B cell (primary cell): ENCODE measurements around the gene SFXN5. TPM values are rescaled to one million over a fixed set of nuclear protein-coding genes. Genes with fewer than 3 reads are reported as not detected.

ENCODE experiments used
- ATAC-seq: fragments of 200-7000 bp; cut with Tn5 transposase; one replicate; pipeline ENCODE4 v1.10.0; 2021; ENCODE audit warnings: low read depth, mild to moderate bottlenecking, moderate number of reproducible peaks, moderate library complexity
- CTCF ChIA-PET: fragments of 350-600 bp; sonication (Branson Sonifier 250); formaldehyde crosslinking; loops from one replicate; lab custom pipeline; 2021; ENCODE audit warnings: antibody characterized with exemption, inconsistent platforms; lab: Charles Lee
- POLR2A ChIA-PET: fragments of 350-600 bp; sonication (Branson Sonifier 250); formaldehyde crosslinking; loops from one replicate; lab custom pipeline; 2021; ENCODE audit warnings: antibody characterized with exemption; lab: Charles Lee
- DNase-seq: peaks from one replicate; pipeline ENCODE4 v3.0.0; 2013
- H2AFZ ChIP-seq: 2 replicates; pipeline ENCODE4 v1.6.1; 2012; ENCODE audit warnings: mild to moderate bottlenecking, low read depth, low read length; ENCODE audit not compliant: insufficient read depth, poor library complexity, severe bottlenecking
- H3K27ac ChIP-seq, 2 donors: 1 replicate in 1 of 2; 2 replicates in 1 of 2; pipeline ENCODE4 v1.5.1; 2012 to 2013; ENCODE audit warnings: low read length in 2 of 2, mild to moderate bottlenecking in 2 of 2, moderate library complexity in 1 of 2
- H3K27me3 ChIP-seq, 4 experiments: fragments of 200-600 bp in 1 of 4; sonication (generic) in 1 of 4; replicated peaks in 1 of 4; 1 replicate in 2 of 4; 2 replicates in 2 of 4; pipeline versions ENCODE4 v1.6.1 to v1.7.0; 2013 to 2016; ENCODE audit warnings: low read length in 3 of 4, mild to moderate bottlenecking in 2 of 4, mixed read lengths in 1 of 4, moderate library complexity in 1 of 4; ENCODE audit not compliant: insufficient read depth in 4 of 4, control insufficient read depth in 3 of 4; ENCODE audit errors: control extremely low read depth in 1 of 4
- H3K36me3 ChIP-seq, 2 experiments: replicated peaks in 1 of 2; 1 replicate in 1 of 2; 2 replicates in 1 of 2; pipeline versions ENCODE4 v1.6.1 to v1.7.1; 2013; ENCODE audit warnings: low read length in 1 of 2; ENCODE audit not compliant: insufficient read depth in 2 of 2, control insufficient read depth in 1 of 2; ENCODE audit errors: control extremely low read depth in 1 of 2, extremely low read depth in 1 of 2
- H3K4me1 ChIP-seq, 2 donors: fragments of 200-600 bp in 1 of 2; sonication (generic) in 1 of 2; 1 replicate in 1 of 2; 2 replicates in 1 of 2; pipeline versions ENCODE4 v1.5.1 to v1.6.1; 2013 to 2017; ENCODE audit warnings: low read length in 2 of 2; ENCODE audit not compliant: control insufficient read depth in 2 of 2, insufficient read depth in 2 of 2
- H3K4me2 ChIP-seq: replicated peaks from 2 replicates; pipeline ENCODE3; 2012; ENCODE audit warnings: mild to moderate bottlenecking, low read depth, low read length; ENCODE audit not compliant: poor library complexity, severe bottlenecking
- H3K4me3 ChIP-seq, 5 experiments: fragments of 200-600 bp in 1 of 5; sonication (generic) in 1 of 5; 1 replicate in 3 of 5; 2 replicates in 2 of 5; pipeline versions ENCODE4 v1.5.1 to v1.7.0; 2011 to 2016; ENCODE audit warnings: low read length in 4 of 5, mild to moderate bottlenecking in 4 of 5, low read depth in 2 of 5, control low read depth in 1 of 5, moderate library complexity in 1 of 5; ENCODE audit not compliant: insufficient read depth in 1 of 5; ENCODE audit errors: control extremely low read depth in 1 of 5, extremely low read depth in 1 of 5
- H3K79me2 ChIP-seq: fragments of 200-600 bp; sonication (generic); one replicate; pipeline ENCODE4 v1.6.0; 2016; ENCODE audit warnings: low read length; ENCODE audit not compliant: control insufficient read depth, insufficient read depth
- H3K9ac ChIP-seq: fragments of 200-600 bp; sonication (generic); 2 replicates; pipeline ENCODE4 v1.6.1; 2017; ENCODE audit warnings: mild to moderate bottlenecking, low read length, moderate library complexity
- H3K9me3 ChIP-seq, 3 donors: one replicate each; pipeline versions ENCODE4 v1.6.1 to v1.7.1; 2013; ENCODE audit warnings: low read length in 2 of 3; ENCODE audit not compliant: control insufficient read depth in 2 of 3, insufficient read depth in 1 of 3; ENCODE audit errors: control extremely low read depth in 1 of 3
- H4K20me1 ChIP-seq: 2 replicates; pipeline ENCODE4 v1.6.0; 2012; ENCODE audit warnings: mild to moderate bottlenecking, low read length; ENCODE audit not compliant: insufficient read depth, control insufficient read depth, poor library complexity, severe bottlenecking
- H3K27ac Mint-ChIP-seq: one replicate; pipeline ENCODE4 v1.8.0; 2021; ENCODE audit warnings: mixed read lengths
- H3K27me3 Mint-ChIP-seq: one replicate; pipeline ENCODE4 v1.8.0; 2021; ENCODE audit warnings: mixed read lengths
- H3K4me1 Mint-ChIP-seq: one replicate; pipeline ENCODE4 v1.8.0; 2021; ENCODE audit warnings: mixed read lengths
- H3K4me3 Mint-ChIP-seq: one replicate; pipeline ENCODE4 v1.8.0; 2021; ENCODE audit warnings: mixed read lengths
- H3K9me3 Mint-ChIP-seq: one replicate; pipeline ENCODE4 v1.8.0; 2022; ENCODE audit warnings: mixed read lengths; ENCODE audit not compliant: insufficient read depth
- CTCF ChIP-seq: fragments of 200-600 bp; IDR thresholded peaks from one replicate; pipeline ENCODE4 v1.8.0; 2022; ENCODE audit warnings: antibody characterized with exemption, mild to moderate bottlenecking
- EZH2 ChIP-seq: IDR thresholded peaks from 2 replicates; pipeline ENCODE4 v1.6.1; 2012; ENCODE audit warnings: borderline replicate concordance, low read depth, mild to moderate bottlenecking, moderate library complexity, low read length; ENCODE audit not compliant: insufficient read depth, poor library complexity, severe bottlenecking
- WGBS: methylation state at CpG from one replicate; pipeline ENCODE4 v1.1.5; 2013; ENCODE audit warnings: missing lambda C conversion rate; ENCODE audit not compliant: insufficient coverage; 5-methylcytosine and 5-hydroxymethylcytosine counted together
- intact Hi-C: fragments of 100-400 bp; cut with micrococcal nuclease; formaldehyde crosslinking; loops from one replicate; pipeline ENCODE4 v1.10.0; 2022
- polyA plus RNA-seq: library from polyadenylated mRNA; depleted of rRNA; stranded (reverse); fragments of >200 nt; gene quantifications from 2 replicates; pipeline ENCODE4 v1.2.3, GENCODE V29; 2012
- total RNA-seq, 2 donors: library from RNA; stranded (reverse); fragments of 120-200 nt in 1 of 2; gene quantifications; 1 replicate in 1 of 2; 2 replicates in 1 of 2; pipeline versions ENCODE4 v1.2.3 to v1.2.4, GENCODE V29; 2013 to 2022

The SFXN5 gene
- total and polyA plus RNA-seq, 2 donors (not counting 1 experiment from before 2014, with no cell fraction given) = 8.0 to 16.9 TPM

DNA sequence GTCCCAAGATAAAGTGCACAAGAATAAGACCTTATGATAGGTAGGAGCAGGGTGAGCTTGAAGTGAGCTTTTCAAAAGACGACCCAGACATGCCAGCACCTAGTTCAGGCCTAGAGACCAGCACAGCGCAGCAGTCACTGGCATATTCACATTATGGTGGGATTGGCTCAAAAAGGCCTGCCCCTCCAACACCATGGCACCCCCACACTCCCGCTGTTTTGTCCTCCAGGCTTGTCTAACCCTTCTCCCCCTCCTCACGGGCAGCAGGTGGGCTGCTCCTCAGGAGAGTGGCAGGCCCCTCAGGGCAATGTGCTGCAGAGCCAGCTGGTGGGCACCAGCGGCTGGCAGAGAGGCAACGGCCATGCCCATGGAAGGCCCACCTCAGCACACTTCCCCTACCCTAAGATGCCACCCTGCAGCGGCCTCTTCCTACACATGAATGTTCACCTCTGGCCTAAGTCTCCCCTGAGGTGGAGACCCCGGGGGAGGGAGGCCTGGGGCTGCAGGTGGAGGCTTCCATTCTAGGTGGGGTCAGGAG lies 128.6 kb downstream of the SFXN5 start:
- intact Hi-C loops = no loop called here
- H3K27me3 Mint-ChIP-seq = no peaks in the 10 kb centered on the region

GRCh38 chr2:72942293-72942692 lies 129.2 kb downstream of the SFXN5 start:
- H3K4me1 Mint-ChIP-seq = no peaks in the 10 kb centered on the region
- DNase-seq = no peak
- Histone ChIP-seq H3K9ac (no peak overlapping the region), H2AFZ (no peak overlapping the region), H3K27me3 (no peaks in the 10 kb centered on the region), H4K20me1 (no peaks in the 10 kb centered on the region), H3K36me3 (no peaks in the 10 kb centered on the region), H3K79me2 (no peaks in the 10 kb centered on the region), H3K9me3 (no peaks in the 10 kb centered on the region), H3K4me2 (no peak overlapping the region), H3K4me1 (no peaks in the 10 kb centered on the region), H3K27ac (no peak overlapping the region), H3K4me3 (no peak overlapping the region)
- CTCF ChIA-PET = no interaction called here
- no peaks in the 10 kb centered on the region for H3K9me3 Mint-ChIP-seq
- H3K27me3 Mint-ChIP-seq = no peaks in the 10 kb centered on the region
- 95% methylated on average over 5 of the region's 8 CpGs for WGBS
- no peak overlapping the region for H3K4me3 Mint-ChIP-seq
- POLR2A ChIA-PET = no interaction called here
- TF ChIP-seq EZH2 (no peak), CTCF (no peak)
- intact Hi-C loops = no loop called here
- no peak overlapping the region for H3K27ac Mint-ChIP-seq
- ATAC-seq = no peak

More for the DNA sequence above, 128.6 kb downstream of the SFXN5 start:
- no peak overlapping the region for H3K27ac Mint-ChIP-seq
- no peak overlapping the region for H3K9ac ChIP-seq
- no peaks in the 10 kb centered on the region for H3K9me3 Mint-ChIP-seq
- ChIA-PET POLR2A (no interaction called here), CTCF (no interaction called here)
- no peaks in the 10 kb centered on the region for H3K4me1 Mint-ChIP-seq
- H2AFZ ChIP-seq = no peak overlapping the region
- TF ChIP-seq CTCF (no peak), EZH2 (no peak)
- H3K4me3 ChIP-seq = no peak overlapping the region
- H3K4me2 ChIP-seq = no peak overlapping the region
- ATAC-seq (no peak), DNase-seq (no peak)
- H3K9me3 ChIP-seq = no peaks in the 10 kb centered on the region
- H3K4me3 Mint-ChIP-seq = no peak overlapping the region
- 96% methylated on average over 6 of the region's 8 CpGs for WGBS
- H4K20me1 ChIP-seq = no peaks in the 10 kb centered on the region
- H3K27ac ChIP-seq = no peak overlapping the region
- no peaks in the 10 kb centered on the region for H3K4me1 ChIP-seq
- no peaks in the 10 kb centered on the region for H3K36me3 ChIP-seq
- no peaks in the 10 kb centered on the region for H3K79me2 ChIP-seq
- H3K27me3 ChIP-seq = no peaks in the 10 kb centered on the region
